Measurements from ENCODE around the gene VAV2. TPM values are rescaled to one million over a fixed set of nuclear protein-coding genes. Genes with fewer than 3 reads are reported as not detected.

Gene VAV2
- total RNA-seq, 2 experiments from 2014 or later: 11.0 to 27.8 TPM

GRCh38 chr9:133733796-133734533 is 258.2 kb downstream of the VAV2 start:
- H3K27ac ChIP-seq (ENCODE audit: low read depth, low read length, poor library complexity, severe bottlenecking): no peak overlapping the region
- no peak for DNase-seq (ENCODE audit: low spot score)
- no peaks in the 10 kb centered on the region for H3K9me3 ChIP-seq (ENCODE audit: low read length)
- H3K9me2 ChIP-seq (ENCODE audit: insufficient read depth, low read length): no peaks in the 10 kb centered on the region
- intact Hi-C loops (cut with micrococcal nuclease; ENCODE audit: unreplicated experiment): no loop called here
- no peak overlapping the region for H3K4me2 ChIP-seq (ENCODE audit: low read length)
- H2AFZ ChIP-seq (ENCODE audit: low read length): no peak overlapping the region
- H3K36me3 ChIP-seq (ENCODE audit: insufficient read depth, low read length): no peaks in the 10 kb centered on the region
- no TSS peak for BruUV-seq (replicated peaks)
- POLR2A ChIA-PET: no interaction called here
- H3K4me1 ChIP-seq (ENCODE audit: insufficient read depth, low read length, poor library complexity, severe bottlenecking): peaks cover 18% of the 10 kb centered on the region
- H3K4me3 ChIP-seq (ENCODE audit: low read depth, low read length, poor library complexity, severe bottlenecking): no peak overlapping the region
- TF ChIP-seq EZH2phosphoT487 (IDR thresholded peaks at IDR 0.05; ENCODE audit: borderline replicate concordance, low read depth, low read length) (no peak), CTCF (conservative IDR thresholded peaks at IDR 0.05; ENCODE audit: low read length) (no peak)
- no peaks in the 10 kb centered on the region for H4K20me1 ChIP-seq (ENCODE audit: insufficient read depth, low read length)
- CTCF ChIA-PET (ENCODE audit: unreplicated experiment): no interaction called here
- no peaks in the 10 kb centered on the region for H3K79me2 ChIP-seq (ENCODE audit: insufficient read depth, low read depth, low read length)

GRCh38 chr9:133733421-133733795 is 258.7 kb downstream of the VAV2 start:
- CTCF ChIA-PET (ENCODE audit: unreplicated experiment): no interaction called here
- Histone ChIP-seq H3K9me3 (ENCODE audit: low read length) (no peaks in the 10 kb centered on the region), H3K79me2 (ENCODE audit: insufficient read depth, low read depth, low read length) (no peaks in the 10 kb centered on the region), H3K9me2 (ENCODE audit: insufficient read depth, low read length) (no peaks in the 10 kb centered on the region), H2AFZ (ENCODE audit: low read length) (no peak overlapping the region), H3K27ac (ENCODE audit: low read depth, low read length, poor library complexity, severe bottlenecking) (no peak overlapping the region), H3K36me3 (ENCODE audit: insufficient read depth, low read length) (no peaks in the 10 kb centered on the region), H3K4me1 (ENCODE audit: insufficient read depth, low read length, poor library complexity, severe bottlenecking) (peaks cover 17% of the 10 kb centered on the region), H3K4me2 (ENCODE audit: low read length) (no peak overlapping the region), H3K4me3 (ENCODE audit: low read depth, low read length, poor library complexity, severe bottlenecking) (no peak overlapping the region), H4K20me1 (ENCODE audit: insufficient read depth, low read length) (no peaks in the 10 kb centered on the region)
- intact Hi-C loops (cut with micrococcal nuclease; ENCODE audit: unreplicated experiment): no loop called here
- no peak for DNase-seq (ENCODE audit: low spot score)
- POLR2A ChIA-PET: no interaction called here
- BruUV-seq (replicated peaks): no TSS peak
- no peak for TF ChIP-seq CTCF (conservative IDR thresholded peaks at IDR 0.05; ENCODE audit: low read length)
- no peak for TF ChIP-seq EZH2phosphoT487 (IDR thresholded peaks at IDR 0.05; ENCODE audit: borderline replicate concordance, low read depth, low read length)

- Histone ChIP-seq H3K4me2 (ENCODE audit: low read length) (no peak overlapping the region), H4K20me1 (ENCODE audit: insufficient read depth, low read length) (no peaks in the 10 kb centered on the region), H3K79me2 (ENCODE audit: insufficient read depth, low read depth, low read length) (no peaks in the 10 kb centered on the region), H3K4me1 (ENCODE audit: insufficient read depth, low read length, poor library complexity, severe bottlenecking) (peaks cover 11% of the 10 kb centered on the region), H3K9me3 (ENCODE audit: low read length) (no peaks in the 10 kb centered on the region), H3K27ac (ENCODE audit: low read depth, low read length, poor library complexity, severe bottlenecking) (no peak overlapping the region), H3K36me3 (ENCODE audit: insufficient read depth, low read length) (no peaks in the 10 kb centered on the region), H2AFZ (ENCODE audit: low read length) (no peak overlapping the region), H3K9me2 (ENCODE audit: insufficient read depth, low read length) (no peaks in the 10 kb centered on the region), H3K4me3 (ENCODE audit: low read depth, low read length, poor library complexity, severe bottlenecking) (no peak overlapping the region)
- no TSS peak for BruUV-seq (replicated peaks)
- no peak for DNase-seq (ENCODE audit: low spot score)
- ChIA-PET POLR2A (no interaction called here), CTCF (ENCODE audit: unreplicated experiment) (no interaction called here)
- TF ChIP-seq EZH2phosphoT487 (IDR thresholded peaks at IDR 0.05; ENCODE audit: borderline replicate concordance, low read depth, low read length): no peak
- no peak for TF ChIP-seq CTCF (conservative IDR thresholded peaks at IDR 0.05; ENCODE audit: low read length)
- intact Hi-C loops (cut with micrococcal nuclease; ENCODE audit: unreplicated experiment): no loop called here
These were observed 259.3 kb downstream of the VAV2 start for GRCh38 chr9:133732639-133733408.
